GM18507 (cell line): ENCODE data around the gene HBG1.
A peak's percentile ranks its signal among the peaks of the same experiment; 100 is the strongest.
"Not testable (repeated sequence)": the region's sequence is repeated elsewhere in the genome, so short reads cannot be mapped to it uniquely, and the experiment has no call there.

ENCODE experiments used
- DNase-seq: peaks from one replicate; pipeline ENCODE4 v3.0.0; 2011; ENCODE audit warnings: low read depth; ENCODE audit not compliant: insufficient read length; ENCODE audit errors: extremely low spot score
- FAIRE-seq: peaks from 2 replicates; lab custom pipeline; 2011; peaks lifted over from hg19 to GRCh38; lab: Jason Lieb, UNC

Gene HBG1

DNA sequence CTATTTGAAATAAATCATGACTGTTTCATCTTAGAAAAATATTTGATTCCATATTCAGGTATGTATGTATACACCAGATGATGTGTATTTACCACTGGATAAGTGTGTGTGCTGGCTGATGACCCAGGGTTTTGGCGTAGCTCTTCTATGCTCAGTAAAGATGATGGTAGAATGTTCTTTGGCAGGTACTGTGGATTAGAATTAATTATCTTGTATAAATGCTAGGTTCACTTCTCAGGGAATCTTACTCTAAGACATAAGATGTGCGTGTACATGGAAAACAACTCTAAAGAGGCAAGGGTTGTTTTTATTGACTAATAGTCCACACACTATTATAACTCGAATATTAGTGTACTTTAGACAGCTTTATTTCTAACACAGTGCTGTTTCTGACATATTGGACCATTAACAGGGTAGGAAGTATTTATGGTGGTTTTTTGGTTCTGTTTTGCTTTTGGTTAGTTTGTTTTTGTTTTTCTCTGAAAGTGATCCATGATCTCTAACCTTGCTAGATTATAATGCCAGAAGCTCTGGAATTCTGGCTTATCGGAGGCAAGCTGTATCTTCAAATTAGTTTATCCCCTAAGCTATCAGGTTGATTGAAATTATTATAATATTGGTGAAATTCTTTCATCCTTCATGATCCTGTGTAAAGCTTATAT, 1.0 kb upstream of the HBG1 start:
- no peak for FAIRE-seq
- no peak for DNase-seq

DNA sequence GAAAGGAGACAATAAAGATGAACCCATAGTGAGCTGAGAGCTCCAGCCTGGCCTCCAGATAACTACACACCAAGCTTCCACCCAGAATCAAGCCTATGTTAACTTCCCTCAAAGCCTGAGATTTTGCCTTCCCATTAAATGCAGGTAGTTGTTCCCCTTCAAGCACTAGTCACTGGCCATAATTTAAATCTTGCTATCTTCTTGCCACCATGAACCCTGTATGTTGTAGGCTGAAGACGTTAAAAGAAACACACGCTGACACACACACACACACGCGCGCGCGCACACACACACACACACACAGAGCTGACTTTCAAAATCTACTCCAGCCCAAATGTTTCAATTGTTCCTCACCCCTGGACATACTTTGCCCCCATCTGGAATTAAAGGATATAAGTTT, 1.2 kb downstream of the HBG1 start:
- not testable (repeated sequence) for FAIRE-seq, DNase-seq

DNA sequence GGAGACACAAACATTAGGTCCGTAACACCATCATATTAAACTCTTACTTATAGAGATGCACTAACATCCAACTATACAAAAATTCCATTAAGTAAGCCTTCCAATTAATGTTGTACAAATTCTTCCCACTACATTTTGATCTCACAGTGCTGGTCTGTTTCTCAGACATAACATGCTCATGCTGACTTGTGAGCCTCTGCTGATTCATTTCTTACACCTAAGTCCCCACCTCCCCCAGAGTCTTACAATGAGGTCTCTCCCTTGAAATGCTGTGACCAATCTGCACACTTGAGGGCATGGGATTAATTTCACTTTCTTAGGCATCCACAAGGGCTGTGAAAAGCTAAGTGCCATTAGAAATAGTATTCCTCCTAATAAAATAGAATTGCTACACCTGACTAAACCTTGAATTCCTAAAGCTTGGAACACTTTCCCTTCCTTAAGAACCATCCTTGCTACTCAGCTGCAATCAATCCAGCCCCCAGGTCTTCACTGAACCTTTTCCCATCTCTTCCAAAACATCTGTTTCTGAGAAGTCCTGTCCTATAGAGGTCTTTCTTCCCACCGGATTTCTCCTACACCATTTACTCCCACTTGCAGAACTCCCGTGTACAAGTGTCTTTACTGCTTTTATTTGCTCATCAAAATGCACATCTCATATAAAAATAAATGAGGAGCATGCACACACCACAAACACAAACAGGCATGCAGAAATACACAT, 2.0 kb downstream of the HBG1 start:
- no peak for FAIRE-seq
- DNase-seq, result no peak

DNA sequence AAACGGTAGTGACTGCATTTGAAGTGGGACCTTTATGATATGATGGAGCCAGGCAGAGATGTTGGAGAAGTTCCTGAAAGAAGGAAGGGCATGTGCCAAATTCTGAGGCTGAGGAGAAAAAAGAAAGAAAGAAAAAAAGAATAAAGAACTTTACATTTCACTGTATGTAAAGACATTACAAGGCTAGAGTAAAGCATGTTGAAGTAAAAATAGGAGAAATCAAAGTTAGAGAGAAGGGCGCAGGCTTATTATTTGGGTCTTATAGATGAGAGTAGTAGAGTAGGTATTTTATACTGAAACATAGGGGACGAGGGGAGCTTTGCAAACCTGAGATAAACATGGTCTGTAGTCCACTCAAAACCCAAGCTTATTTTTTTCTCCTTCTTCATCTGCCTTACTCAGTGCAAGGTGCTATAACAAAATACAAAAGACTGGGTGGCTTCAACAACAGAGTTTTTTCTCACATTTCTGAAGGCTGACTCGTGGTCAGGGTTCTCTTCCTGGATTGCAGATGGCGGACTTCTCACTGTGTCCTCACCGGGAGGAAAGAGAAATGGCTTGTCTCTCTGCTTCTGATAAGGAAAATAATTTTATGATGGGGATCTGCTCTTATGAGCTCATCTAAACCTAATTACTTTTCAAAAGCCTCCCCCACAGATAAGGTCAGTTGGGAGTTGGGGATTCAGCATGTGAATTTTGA, 2.7 kb downstream of the HBG1 start:
- FAIRE-seq (no peak), DNase-seq (no peak)

DNA sequence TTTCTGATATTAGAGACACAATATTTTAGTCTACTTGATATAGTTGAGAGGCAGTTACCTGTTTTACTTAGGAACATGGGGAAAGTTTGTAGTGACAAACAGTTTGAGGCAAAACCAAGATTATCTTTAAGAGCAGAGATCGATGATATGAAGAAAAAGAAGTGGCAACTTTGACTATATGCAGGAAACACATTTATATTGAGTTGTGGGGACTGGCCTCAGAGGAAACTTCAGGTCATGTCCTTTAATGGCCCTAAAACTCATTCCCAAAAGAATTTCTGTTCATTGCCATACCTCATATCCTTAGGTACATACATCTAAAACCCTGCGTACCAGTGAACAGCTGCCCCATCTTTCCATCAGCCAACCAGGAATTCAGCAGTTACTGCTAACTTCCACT, 4.5 kb downstream of the HBG1 start:
- no peak for FAIRE-seq
- DNase-seq, result no peak

DNA sequence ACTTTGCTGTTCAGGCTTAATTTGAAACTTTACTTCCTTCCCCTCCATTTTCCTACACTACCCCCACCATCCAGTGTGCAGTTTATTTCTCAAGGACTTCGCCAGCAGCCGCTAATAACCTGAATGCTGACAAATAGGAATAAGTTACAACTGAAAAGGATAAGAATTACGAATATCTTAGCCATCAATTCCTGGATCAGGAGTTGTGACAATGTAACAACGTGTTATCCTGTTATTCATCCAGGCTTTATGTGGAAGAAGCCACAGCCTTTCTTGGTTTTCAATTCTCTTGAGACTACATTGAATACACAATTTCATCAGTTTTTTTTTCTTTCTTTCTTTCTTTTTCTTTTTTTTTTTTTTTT, 5.9 kb downstream of the HBG1 start:
- no peak for FAIRE-seq

DNA sequence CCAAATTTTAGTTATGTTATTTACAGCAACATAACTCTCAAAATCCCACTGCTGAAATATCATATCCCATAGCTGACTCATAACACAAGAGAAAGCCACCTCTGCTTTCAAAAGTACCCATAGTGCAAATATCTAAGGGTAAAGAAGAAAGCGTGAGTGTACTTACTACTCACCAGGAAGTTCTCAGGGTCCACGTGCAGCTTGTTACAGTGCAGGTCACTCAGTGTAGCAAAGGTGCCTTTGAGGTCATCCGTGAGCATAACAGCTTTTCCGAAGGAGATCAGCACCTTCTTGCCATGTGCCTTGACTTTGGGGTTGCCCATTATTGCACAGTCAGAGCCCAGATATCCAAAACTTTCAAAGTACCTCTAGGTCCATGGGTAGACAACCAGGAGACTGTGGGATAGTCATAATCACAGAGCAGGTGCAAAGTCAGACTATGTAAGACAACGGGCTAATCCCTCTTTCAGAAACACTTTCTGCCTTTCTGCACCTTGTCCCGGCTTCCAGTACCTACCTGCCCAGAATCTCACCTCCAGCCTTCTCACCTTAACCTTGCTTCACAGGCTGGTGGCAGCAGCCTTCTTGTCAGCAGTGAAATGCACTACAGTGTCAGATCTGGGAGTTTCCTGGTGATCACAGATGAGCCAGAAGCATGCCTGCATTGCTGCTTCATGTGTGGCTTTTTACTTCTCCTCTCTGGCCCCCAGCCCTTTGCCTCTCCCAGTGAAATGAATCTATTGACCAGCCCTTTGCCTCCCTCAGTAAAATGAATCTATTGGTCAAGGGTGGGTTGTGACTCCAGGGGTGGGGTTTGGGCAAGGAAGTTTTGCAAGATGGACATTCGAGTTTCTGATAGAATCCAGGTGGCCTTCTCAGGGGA, 6.5 kb downstream of the HBG1 start:
- FAIRE-seq (peak; percentile 18), DNase-seq (no peak)

More for the DNA sequence above, 5.9 kb downstream of the HBG1 start:
- no peak for DNase-seq

DNA sequence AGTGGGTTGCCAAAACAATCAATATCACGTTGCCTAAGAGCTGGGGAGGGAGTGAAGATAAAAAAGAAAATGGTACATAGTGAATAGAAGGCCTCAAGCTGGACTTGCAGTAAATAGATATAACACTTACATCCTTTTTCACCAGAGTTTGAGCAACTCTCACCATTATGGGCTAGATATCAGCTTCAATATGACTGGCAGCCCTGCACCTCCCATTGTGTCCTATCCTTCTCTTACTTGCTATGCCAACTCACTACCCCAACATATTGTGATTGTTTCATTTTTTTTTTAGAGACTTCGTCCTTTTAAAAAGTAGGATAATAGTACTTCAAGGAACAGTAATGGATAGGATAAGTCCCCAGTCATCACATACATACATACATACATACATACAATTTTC, 7.4 kb downstream of the HBG1 start:
- no peak for DNase-seq
- FAIRE-seq, result no peak

DNA sequence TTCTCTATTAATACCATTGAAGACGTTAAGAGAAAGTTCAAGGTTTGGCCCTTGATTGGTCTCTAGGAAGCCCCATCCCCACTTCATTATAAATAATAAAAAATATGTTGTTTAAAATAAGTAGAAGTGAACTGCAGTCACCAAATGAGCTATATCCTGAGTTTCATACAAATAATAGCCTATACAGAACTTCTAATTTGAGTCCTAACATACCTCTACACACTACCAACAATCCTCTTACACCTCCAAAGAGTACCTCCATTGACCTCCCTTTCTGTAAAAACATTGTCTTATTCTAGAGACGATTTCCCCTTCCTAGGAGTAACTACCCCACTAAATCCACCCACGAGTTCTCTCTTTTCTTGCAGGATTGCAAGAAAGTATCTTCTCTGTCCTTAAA, 8.2 kb downstream of the HBG1 start:
- no peak for FAIRE-seq
- no peak for DNase-seq

DNA sequence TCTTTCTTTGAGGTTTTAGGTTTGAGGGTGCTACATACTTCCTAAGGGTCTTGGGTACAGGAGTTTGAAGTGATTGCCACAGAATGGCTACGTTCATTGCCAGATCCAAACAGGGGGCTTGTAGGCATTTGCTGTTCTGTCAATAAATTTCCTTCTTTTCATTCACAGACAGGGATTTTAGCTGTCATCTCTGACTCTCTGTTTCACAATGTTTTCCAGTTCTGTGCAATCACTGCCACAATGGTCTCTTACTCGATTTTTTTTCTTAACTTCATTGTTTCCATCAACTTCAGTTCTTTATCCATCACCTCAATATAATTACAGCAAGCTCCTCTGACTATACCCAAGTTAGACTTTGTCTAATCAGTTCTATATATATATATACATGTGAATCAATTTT, 9.2 kb downstream of the HBG1 start:
- no peak for DNase-seq

DNA sequence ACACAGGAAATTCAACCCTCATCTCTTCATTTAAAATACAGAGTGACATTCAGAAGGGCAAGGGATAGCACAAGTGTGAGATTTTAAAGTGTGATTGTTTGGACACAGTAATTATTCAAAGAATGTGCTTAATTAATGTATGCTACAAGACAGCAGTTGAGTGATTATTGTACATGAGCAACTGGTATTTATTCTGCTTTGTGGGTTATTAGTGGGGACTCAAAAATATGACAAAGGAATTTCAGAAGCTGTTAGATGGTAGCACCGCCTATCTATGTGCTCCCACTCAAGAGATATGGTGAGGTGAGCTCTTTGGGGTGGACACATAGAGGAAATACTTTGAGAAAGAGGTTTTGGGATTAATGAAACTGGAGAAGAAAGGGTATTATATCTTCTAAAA, 9.6 kb downstream of the HBG1 start:
- DNase-seq (no peak), FAIRE-seq (no peak)

More for the DNA sequence above, 9.2 kb downstream of the HBG1 start:
- FAIRE-seq, result no peak

DNA sequence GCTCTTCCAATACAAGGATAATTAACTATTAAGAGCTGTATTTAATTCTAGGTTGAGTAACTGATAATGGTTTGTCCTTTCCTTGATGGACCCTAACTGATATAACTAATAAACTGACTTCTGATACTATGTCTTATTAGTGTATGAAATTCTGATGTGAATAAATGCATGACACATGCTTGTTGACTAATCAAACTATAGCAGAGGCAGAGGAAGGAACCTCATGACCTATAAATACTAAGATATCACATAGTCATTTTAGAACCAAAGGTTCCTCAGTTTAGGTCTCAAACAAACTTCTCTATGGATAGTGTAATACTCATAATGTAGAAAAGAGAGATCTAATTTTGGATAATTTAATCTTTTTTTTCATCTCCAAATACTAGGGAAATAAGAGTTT, 10.6 kb downstream of the HBG1 start:
- FAIRE-seq (no peak), DNase-seq (no peak)

DNA sequence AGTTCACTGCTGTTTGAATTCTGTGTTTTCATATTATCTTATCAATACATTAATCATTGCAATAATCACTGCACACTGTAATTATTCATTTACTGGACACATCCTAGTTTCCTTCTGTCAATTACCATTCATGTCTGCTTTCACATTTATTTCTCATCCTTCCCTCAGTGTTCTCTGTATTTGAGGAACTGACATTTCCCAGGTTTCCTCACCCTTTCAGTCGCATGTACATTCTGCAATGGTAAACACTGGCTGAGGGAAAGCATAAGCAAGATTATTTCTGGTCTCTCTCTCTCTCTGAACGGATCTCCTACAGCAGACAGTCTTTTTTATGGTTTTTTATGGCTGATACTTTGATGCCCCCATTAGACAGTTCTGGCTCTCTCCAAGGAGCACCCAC, 11.2 kb downstream of the HBG1 start:
- no peak for DNase-seq
- no peak for FAIRE-seq

DNA sequence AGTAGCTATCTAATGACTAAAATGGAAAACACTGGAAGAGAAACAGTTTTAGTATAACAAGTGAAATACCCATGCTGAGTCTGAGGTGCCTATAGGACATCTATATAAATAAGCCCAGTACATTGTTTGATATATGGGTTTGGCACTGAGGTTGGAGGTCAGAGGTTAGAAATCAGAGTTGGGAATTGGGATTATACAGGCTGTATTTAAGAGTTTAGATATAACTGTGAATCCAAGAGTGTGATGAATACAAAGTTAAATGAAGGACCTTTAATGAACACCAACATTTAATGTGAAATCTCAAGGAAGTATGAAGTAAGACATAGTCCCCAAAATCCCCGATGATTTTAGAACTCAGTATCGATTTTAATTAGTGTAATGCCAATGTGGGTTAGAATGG, 12.2 kb downstream of the HBG1 start:
- DNase-seq, result no peak
- no peak for FAIRE-seq

DNA sequence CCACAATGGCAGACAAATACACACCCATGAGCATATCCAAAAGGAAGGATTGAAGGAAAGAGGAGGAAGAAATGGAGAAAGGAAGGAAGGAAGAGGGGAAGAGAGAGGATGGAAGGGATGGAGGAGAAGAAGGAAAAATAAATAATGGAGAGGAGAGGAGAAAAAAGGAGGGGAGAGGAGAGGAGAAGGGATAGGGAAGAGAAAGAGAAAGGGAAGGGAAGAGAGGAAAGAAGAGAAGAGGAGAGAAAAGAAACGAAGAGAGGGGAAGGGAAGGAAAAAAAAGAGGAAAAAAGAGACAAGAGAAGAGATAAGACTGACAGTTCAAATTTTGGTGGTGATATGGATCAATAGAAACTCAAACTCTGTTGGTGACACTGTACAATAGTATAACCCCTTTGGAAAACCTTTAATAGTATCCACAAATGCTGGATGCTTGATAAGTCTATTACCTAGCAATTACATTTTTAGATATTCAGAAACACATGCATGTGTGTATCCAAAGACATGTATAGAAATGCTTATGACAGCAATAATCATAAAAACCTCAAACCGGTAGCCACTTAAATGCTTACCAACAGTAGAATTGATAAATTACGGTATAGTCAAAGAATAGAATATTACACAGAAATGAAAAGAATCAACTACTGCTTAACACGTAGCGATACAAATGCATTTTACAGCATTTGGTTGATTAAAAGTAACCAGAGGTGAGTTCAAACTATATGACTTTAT, 14.1 kb downstream of the HBG1 start:
- FAIRE-seq (no peak), DNase-seq (no peak)

DNA sequence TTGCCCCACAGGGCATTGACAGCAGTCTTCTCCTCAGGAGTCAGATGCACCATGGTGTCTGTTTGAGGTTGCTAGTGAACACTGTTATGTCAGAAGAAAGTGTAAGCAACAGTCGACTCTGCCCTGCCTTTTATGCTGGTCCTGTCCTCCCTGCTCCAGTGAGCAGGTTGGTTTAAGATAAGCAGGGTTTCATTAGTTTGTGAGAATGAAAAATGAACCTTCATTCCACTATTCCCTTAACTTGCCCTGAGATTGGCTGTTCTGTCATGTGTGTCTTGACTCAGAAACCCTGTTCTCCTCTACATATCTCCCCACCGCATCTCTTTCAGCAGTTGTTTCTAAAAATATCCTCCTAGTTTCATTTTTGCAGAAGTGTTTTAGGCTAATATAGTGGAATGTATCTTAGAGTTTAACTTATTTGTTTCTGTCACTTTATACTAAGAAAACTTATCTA, 15.2 kb downstream of the HBG1 start, which contains the start of gene HBD:
HBD (minus strand) TSS at position 103 of the 454 bp plus-strand sequence; CDS start at position 53, 50 bp downstream.
- FAIRE-seq, result peak; percentile 42
- DNase-seq, result peak; percentile 23

DNA sequence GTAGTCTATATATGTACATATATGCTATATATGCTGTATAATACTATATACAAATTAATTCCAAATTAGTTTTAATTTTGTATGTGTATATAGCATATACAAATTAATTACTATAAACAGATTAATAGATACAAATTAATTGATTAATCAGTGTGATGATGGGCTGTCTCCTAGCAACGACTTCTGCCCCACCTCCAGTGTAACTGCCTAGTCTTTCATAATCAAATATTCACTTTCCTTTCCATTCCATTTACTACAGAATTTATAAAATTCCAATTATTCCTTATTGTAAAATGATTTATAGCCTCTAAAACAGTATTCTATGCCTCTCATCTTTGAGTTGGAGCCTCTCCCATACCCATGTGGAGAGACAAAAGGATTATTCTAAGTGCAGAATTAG, 16.4 kb downstream of the HBG1 start:
- no peak for DNase-seq
- FAIRE-seq, result no peak

DNA sequence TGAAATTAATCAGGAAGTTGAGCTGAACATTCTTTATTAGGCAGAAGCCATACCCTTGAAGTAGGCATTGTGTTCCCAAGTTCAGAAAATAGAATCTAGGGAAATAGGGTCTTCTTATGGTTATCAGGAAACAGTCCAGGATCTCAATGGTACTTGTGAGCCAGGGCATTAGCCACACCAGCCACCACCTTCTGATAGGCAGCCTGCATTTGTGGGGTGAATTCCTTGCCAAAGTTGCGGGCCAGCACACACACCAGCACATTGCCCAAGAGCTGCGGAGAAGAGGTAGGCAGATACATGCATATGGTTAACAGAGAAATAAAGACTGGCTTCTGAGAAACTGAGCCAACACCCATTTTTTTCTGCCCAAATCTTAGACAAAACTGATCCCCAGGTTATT, 16.8 kb downstream of the HBG1 start:
- FAIRE-seq (no peak), DNase-seq (no peak)

DNA sequence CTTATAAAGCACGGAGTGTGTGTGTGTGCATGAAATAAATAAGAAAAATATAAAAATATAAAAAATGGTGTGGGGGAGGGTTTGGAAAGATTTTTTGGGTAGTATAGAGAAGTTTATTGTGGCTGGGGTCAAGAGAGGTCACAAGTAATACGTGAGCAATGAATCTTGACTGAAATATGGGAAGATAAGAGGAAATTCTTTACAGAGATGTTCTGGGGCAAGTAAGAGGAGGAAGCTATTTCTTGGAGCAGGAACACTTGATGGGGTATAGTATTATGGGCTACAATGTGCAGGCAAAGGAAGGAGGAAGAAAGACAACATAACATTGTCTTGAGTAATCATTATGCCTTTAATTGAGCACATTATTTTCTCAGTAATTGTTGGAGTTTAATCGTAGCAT, 17.5 kb downstream of the HBG1 start:
- DNase-seq (no peak), FAIRE-seq (no peak)
